ENCODE results near the gene SEC16A.

GRCh38 chr9:136502940-136503550 is 20.2 kb upstream of the SEC16A start:
- TF ChIP-seq POU2F2 (IDR thresholded peaks at IDR 0.05; ENCODE audit: low read depth, low read length) (no peak), PAX5 (IDR thresholded peaks at IDR 0.05; ENCODE audit: insufficient read depth, low read length, severe bottlenecking) (no peak), POLR2A (IDR thresholded peaks at IDR 0.05; ENCODE audit: low read depth, low read length) (no peak)
